22Rv1 (cell line): ENCODE data around the gene PEX11G.

Experiments
- CTCF ChIP-seq: fragments of 450-650 bp; IDR thresholded peaks from 2 replicates; pipeline ENCODE4 v1.5.1; 2017; ENCODE audit warnings: mild to moderate bottlenecking
- ZFX ChIP-seq: fragments of 450-650 bp; IDR thresholded peaks from 2 replicates; pipeline ENCODE4 v1.6.1; 2017; ENCODE audit warnings: antibody characterized with exemption, borderline replicate concordance

GRCh38 chr19:7475665-7476064 lies 13.2 kb downstream of the PEX11G start:
- TF ChIP-seq CTCF (no peak), ZFX (no peak)
